Vagina (tissue), 2 donors: ENCODE measurements around the gene RCAN2. TPM values are rescaled to one million over a fixed set of nuclear protein-coding genes. Genes with fewer than 3 reads are reported as not detected.

Source experiments
- DNase-seq, 2 donors: peaks; one replicate each; pipeline ENCODE4 v3.0.0-alpha.2; 2017; ENCODE audit errors: extremely low spot score in 2 of 2
- H3K27ac ChIP-seq: fragments of 200-600 bp; sonication (generic); one replicate; pipeline ENCODE4 v1.5.1; 2019
- H3K27me3 ChIP-seq: fragments of 200-600 bp; sonication (generic); one replicate; pipeline ENCODE4 v1.5.1; 2019
- H3K36me3 ChIP-seq, 2 donors: fragments of 200-600 bp; sonication (generic); one replicate each; pipeline ENCODE4 v1.5.1; 2017 to 2019
- H3K4me1 ChIP-seq: fragments of 200-600 bp; sonication (generic); one replicate; pipeline ENCODE4 v1.5.1; 2019
- H3K4me3 ChIP-seq, 2 donors: fragments of 200-600 bp; sonication (generic); 1 replicate in 1 of 2; 2 replicates in 1 of 2; pipeline ENCODE4 v1.5.1; 2016 to 2019
- H3K9me3 ChIP-seq: fragments of 200-600 bp; sonication (generic); one replicate; pipeline ENCODE4 v1.5.1; 2019
- POLR2A ChIP-seq, 2 donors: fragments of 450-650 bp; IDR thresholded peaks; one replicate each; pipeline ENCODE4 v1.6.1; 2017; ENCODE audit warnings: antibody characterized with exemption in 2 of 2, mild to moderate bottlenecking in 2 of 2, moderate library complexity in 2 of 2
- POLR2AphosphoS5 ChIP-seq, 2 donors: sonication (generic); formaldehyde crosslinking; IDR thresholded peaks; one replicate each; pipeline ENCODE4 v1.9.0; 2017; ENCODE audit warnings: antibody characterized with exemption in 2 of 2, mild to moderate bottlenecking in 2 of 2, low read depth in 1 of 2; ENCODE audit not compliant: insufficient read depth in 1 of 2
- intact Hi-C: fragments of 100-400 bp; cut with DNase I; formaldehyde crosslinking; loops from one replicate; pipeline ENCODE4 v1.15.1; 2023
- total RNA-seq: library from RNA; depleted of rRNA; stranded (reverse); fragments of >200 nt; gene quantifications from one replicate; pipeline ENCODE4 v1.2.3, GENCODE V29; 2016
- TF ChIP-seq, protein P1 (sequence below), 3 experiments: fragments of 450-650 bp in 2 of 3; fragments of 200-600 bp in 1 of 3; sonication (generic) in 1 of 3; IDR thresholded peaks; one replicate each; pipeline ENCODE4 v1.5.1; 2017 to 2019; ENCODE audit warnings: antibody characterized with exemption in 3 of 3, mild to moderate bottlenecking in 2 of 3, moderate library complexity in 2 of 3

Gene RCAN2
- total RNA-seq, 1 donor from 2014 or later, result 20.9 TPM

DNA sequence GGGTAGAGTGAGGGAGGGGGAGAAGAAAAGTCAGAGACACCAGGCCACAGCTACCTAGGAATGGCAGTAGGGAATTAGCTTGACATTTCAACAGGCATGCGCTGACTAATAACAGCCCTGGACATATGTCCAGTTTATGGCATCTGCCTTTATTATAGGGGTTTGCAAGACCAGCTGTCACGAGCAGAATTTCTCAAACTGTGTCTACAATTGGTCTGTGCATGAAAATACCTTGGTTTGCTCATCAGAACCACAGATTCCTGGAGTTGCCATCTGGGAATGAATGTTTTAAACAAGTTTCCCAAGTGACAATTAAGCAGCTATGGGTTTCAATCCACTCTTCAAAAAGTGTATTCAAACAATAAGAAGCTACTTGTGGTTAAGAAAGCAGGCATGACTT lies 210.1 kb downstream of the RCAN2 start:
- Histone ChIP-seq H3K27ac (no peak overlapping the region), H3K27me3 (no peaks in the 10 kb centered on the region), H3K4me1 (no peaks in the 10 kb centered on the region), H3K4me3 (no peak overlapping the region), H3K9me3 (no peaks in the 10 kb centered on the region), H3K36me3 (no peaks in the 10 kb centered on the region)
- intact Hi-C loops, result no loop called here
- TF ChIP-seq POLR2A (IDR thresholded peaks at IDR 0.05) (no peak), POLR2AphosphoS5 (IDR thresholded peaks at IDR 0.05; ENCODE audit: insufficient read depth in 1 of 2, low read depth in 1 of 2) (no peak)
- TF ChIP-seq, protein P1, sequence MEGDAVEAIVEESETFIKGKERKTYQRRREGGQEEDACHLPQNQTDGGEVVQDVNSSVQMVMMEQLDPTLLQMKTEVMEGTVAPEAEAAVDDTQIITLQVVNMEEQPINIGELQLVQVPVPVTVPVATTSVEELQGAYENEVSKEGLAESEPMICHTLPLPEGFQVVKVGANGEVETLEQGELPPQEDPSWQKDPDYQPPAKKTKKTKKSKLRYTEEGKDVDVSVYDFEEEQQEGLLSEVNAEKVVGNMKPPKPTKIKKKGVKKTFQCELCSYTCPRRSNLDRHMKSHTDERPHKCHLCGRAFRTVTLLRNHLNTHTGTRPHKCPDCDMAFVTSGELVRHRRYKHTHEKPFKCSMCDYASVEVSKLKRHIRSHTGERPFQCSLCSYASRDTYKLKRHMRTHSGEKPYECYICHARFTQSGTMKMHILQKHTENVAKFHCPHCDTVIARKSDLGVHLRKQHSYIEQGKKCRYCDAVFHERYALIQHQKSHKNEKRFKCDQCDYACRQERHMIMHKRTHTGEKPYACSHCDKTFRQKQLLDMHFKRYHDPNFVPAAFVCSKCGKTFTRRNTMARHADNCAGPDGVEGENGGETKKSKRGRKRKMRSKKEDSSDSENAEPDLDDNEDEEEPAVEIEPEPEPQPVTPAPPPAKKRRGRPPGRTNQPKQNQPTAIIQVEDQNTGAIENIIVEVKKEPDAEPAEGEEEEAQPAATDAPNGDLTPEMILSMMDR (IDR thresholded peaks at IDR 0.05), result no peak
- DNase-seq, result no peak

DNA sequence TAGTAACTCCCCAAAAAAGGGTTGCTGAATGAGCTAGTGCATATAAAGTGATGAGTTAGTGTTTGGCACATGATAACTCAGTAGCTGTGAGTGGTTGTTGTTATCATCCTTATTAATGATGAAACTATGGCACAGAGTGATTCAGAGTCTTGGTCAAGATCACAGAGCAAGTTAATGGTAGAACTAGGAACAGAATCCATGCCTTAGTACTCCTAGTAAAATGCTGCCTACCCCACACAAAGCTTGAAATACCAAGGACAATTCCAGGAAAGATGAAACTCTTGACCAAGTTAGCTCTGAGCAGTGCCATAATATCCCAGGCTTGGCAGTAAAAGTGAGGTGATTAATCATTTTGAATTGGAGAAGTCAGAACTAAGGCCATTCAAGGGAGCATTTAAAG lies 211.4 kb downstream of the RCAN2 start:
- intact Hi-C loops, result no loop called here
- H3K4me1 ChIP-seq, result no peaks in the 10 kb centered on the region
- no peaks in the 10 kb centered on the region for H3K36me3 ChIP-seq
- H3K27me3 ChIP-seq, result no peaks in the 10 kb centered on the region
- TF ChIP-seq POLR2AphosphoS5 (IDR thresholded peaks at IDR 0.05; ENCODE audit: insufficient read depth in 1 of 2, low read depth in 1 of 2) (no peak), POLR2A (IDR thresholded peaks at IDR 0.05) (no peak)
- TF ChIP-seq, protein P1 (IDR thresholded peaks at IDR 0.05), result no peak
- no peak overlapping the region for H3K4me3 ChIP-seq
- no peak for DNase-seq
- H3K27ac ChIP-seq, result no peak overlapping the region
- no peaks in the 10 kb centered on the region for H3K9me3 ChIP-seq

DNA sequence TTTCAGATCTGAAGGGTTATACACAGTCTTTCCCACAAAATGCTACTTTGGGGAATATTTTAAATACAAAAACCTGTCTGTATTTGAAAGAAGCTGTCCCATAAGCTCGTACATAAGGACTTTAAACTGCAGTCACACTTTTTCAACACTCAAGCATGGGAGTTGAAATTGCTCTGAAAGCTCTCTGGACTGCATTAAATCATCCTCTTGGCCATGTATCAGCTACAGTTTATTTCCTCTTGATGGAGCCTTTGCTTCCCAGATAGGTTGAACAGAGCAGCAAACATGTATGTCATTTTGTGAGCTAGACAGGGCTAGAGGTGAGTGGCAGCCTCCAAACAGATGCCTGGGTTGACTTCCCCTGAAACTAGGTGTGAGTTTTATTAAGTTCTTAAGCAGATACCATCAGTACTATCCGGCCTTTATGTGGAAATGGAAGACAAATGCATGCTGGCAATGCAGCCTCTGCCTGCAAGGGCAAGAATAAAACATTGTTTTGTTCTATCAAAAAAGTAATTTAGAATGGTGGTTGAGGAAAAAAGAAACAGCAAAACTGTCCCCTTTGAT lies 214.6 kb downstream of the RCAN2 start:
- DNase-seq, result no peak
- H3K27ac ChIP-seq, result no peak overlapping the region
- TF ChIP-seq POLR2AphosphoS5 (IDR thresholded peaks at IDR 0.05; ENCODE audit: insufficient read depth in 1 of 2, low read depth in 1 of 2) (no peak), POLR2A (IDR thresholded peaks at IDR 0.05) (no peak)
- TF ChIP-seq, protein P1 (IDR thresholded peaks at IDR 0.05), result no peak
- H3K27me3 ChIP-seq, result no peaks in the 10 kb centered on the region
- no peaks in the 10 kb centered on the region for H3K9me3 ChIP-seq
- intact Hi-C loops, result no loop called here
- no peak overlapping the region for H3K4me3 ChIP-seq
- no peaks in the 10 kb centered on the region for H3K36me3 ChIP-seq
- H3K4me1 ChIP-seq, result no peaks in the 10 kb centered on the region

DNA sequence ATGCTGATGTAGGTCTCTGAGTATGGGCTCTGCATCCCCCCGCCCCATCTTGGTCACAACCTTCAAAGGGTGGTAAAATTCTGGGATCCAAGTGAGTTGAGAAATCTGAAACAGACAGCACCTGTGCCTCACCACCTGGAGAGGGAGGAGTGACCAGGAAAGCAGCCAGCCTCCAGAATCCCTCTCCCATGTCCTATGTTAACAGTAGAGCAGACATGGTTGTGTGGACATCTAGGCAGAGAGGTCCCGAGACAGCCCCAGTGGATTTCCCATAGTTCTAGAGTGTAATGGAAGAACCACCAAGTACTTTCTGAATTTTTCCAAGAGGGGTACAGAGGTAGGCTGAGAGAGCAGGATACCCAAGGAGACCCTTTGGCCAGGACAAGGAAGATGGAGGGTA lies 216.7 kb downstream of the RCAN2 start:
- no peak for DNase-seq
- Histone ChIP-seq H3K36me3 (no peaks in the 10 kb centered on the region), H3K4me1 (no peaks in the 10 kb centered on the region), H3K27ac (no peak overlapping the region), H3K9me3 (no peaks in the 10 kb centered on the region), H3K4me3 (no peak overlapping the region), H3K27me3 (no peaks in the 10 kb centered on the region)
- intact Hi-C loops, result no loop called here
- no peak for TF ChIP-seq POLR2AphosphoS5 (IDR thresholded peaks at IDR 0.05; ENCODE audit: insufficient read depth in 1 of 2, low read depth in 1 of 2)
- no peak for TF ChIP-seq POLR2A (IDR thresholded peaks at IDR 0.05)
- TF ChIP-seq, protein P1 (IDR thresholded peaks at IDR 0.05), result no peak

DNA sequence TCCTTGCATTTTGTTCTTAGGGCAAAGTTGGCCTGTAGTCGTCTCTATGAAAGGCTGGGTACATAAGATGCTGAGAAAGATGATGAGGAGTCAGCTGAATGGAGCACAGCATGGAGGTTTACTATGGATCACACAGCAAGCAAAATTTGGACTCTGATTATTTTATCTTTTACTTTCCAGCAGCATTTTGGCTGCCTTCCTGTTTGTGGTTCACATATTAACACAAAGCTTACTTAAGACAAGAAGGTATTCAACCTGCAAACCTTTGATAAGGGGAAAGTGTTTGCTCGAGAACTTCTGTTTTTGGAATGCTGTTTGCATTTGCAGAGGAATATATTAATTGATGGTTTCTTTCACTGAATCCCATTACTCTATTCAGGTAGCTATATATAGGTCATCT lies 217.3 kb downstream of the RCAN2 start:
- DNase-seq, result no peak
- Histone ChIP-seq H3K36me3 (no peaks in the 10 kb centered on the region), H3K27ac (no peak overlapping the region), H3K4me1 (no peaks in the 10 kb centered on the region), H3K27me3 (no peaks in the 10 kb centered on the region), H3K4me3 (no peak overlapping the region), H3K9me3 (no peaks in the 10 kb centered on the region)
- no peak for TF ChIP-seq POLR2AphosphoS5 (IDR thresholded peaks at IDR 0.05; ENCODE audit: insufficient read depth in 1 of 2, low read depth in 1 of 2)
- no peak for TF ChIP-seq POLR2A (IDR thresholded peaks at IDR 0.05)
- TF ChIP-seq, protein P1 (IDR thresholded peaks at IDR 0.05), result no peak
- intact Hi-C loops, result no loop called here
